GM19452 (cell line): ENCODE data around the gene SHCBP1.
"Not testable (repeated sequence)": the region's sequence is repeated elsewhere in the genome, so short reads cannot be mapped to it uniquely, and the experiment has no call there.

Experiments used
- ATAC-seq: cut with Tn5 transposase; IDR thresholded peaks from one replicate; pipeline ENCODE4 v1.9.1; 2021; ENCODE audit not compliant: unreplicated experiment

The SHCBP1 gene, protein sequence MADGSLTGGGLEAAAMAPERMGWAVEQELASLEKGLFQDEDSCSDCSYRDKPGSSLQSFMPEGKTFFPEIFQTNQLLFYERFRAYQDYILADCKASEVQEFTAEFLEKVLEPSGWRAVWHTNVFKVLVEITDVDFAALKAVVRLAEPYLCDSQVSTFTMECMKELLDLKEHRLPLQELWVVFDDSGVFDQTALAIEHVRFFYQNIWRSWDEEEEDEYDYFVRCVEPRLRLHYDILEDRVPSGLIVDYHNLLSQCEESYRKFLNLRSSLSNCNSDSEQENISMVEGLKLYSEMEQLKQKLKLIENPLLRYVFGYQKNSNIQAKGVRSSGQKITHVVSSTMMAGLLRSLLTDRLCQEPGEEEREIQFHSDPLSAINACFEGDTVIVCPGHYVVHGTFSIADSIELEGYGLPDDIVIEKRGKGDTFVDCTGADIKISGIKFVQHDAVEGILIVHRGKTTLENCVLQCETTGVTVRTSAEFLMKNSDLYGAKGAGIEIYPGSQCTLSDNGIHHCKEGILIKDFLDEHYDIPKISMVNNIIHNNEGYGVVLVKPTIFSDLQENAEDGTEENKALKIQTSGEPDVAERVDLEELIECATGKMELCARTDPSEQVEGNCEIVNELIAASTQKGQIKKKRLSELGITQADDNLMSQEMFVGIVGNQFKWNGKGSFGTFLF

DNA sequence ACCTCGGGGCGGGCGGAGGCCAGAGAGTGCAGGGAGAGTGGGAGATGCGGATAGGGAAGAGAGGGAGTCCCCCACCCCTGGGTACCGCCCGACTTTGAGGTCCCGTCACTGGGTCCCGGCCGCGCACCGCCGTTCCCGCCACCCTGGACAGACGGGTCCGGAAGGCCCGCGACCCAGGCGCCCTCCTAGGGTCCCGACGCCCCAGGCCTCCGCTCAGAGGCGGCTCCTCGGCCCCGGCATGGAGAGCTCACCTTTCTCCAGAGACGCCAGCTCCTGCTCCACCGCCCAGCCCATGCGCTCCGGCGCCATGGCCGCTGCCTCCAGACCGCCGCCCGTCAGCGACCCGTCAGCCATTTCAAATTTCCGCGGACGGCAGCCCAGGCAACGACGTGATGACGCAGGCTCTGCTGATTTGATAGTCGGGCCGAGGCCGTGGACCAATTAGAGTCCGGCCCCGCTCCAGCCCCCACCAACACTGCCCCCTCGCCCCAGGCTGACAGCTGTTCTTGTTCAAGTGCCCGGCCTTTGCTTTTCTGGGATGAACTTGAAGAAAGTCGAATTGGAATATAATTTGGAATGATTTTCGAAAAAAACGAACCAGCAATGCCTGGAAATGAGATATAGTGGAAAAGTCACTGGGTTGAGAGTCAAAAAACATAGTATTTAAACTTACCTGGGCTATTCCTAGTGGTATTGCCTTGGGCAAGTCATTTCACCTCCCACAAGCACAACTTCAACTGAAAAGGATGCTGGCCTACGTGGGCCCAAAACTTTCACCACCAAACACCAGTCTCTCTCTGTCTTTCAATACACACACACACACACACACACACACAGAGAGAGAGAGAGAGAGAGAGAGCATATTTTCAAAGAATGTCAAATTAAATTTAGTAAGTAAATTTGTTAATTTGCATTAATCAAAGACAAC, at the start of gene SHCBP1:
TSS of gene SHCBP1 (minus strand) at position 374 of the 928 bp plus-strand sequence. CDS start at position 354, 20 bp downstream.
- peak; percentile 93 for ATAC-seq

DNA sequence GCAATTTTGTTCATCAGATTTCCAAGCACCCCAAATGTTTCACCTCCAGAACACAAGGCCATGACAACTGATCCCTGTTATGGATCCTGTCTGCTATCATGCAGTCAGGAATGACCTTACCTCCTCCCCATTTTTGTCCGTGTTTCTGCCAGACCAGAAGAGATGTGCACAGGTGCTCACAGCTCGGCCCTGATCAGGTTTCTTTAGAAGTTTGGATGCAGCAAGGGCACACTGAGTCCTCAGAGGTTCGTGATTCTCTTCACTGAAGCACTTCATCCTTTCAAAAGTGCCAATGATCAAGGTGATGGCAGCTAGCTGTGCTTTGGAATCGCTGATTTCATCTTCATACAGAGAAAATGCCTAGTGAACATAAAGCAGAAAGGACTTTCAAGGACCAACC, 40.9 kb upstream of the SHCBP1 start:
- no peak for ATAC-seq

DNA sequence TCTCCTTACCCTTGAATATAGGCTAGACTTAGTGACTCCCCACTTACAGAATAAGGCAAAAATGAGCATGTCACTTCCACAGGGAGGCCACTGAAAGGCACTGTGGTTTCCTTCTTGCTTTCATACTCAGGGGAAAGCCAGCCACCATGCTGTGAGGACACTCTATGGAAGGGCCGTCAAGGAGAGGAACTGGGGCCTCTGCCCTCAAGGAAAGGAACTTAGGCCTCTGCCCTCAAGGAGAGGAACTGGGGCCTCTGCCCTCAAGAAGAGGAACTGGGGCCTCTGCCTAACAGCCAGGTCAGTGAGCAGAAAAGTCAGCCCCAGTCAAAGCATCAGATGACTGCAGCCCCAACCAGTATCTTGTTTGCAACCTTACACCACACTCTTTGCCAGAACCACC, 37.7 kb upstream of the SHCBP1 start:
- peak; percentile 96 for ATAC-seq

DNA sequence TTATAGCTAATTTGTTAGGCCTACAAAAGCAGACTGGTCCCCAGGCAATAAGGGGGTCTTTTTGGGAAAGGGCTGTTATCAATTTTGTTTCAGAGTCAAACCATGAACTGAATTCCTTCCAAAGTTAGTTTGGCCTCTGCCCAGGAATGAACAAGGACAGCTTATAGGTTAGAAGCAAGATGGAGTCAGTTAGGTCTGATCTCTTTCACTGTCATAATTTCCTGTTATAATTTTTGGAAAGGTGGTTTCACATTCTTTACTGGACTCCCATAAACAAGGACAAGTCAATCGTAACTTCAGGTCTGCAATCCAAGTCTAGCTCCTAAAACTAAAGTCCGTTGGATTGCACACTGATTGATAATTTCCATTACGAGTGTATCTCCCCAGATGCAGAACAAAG, 30.1 kb upstream of the SHCBP1 start:
- no peak for ATAC-seq

DNA sequence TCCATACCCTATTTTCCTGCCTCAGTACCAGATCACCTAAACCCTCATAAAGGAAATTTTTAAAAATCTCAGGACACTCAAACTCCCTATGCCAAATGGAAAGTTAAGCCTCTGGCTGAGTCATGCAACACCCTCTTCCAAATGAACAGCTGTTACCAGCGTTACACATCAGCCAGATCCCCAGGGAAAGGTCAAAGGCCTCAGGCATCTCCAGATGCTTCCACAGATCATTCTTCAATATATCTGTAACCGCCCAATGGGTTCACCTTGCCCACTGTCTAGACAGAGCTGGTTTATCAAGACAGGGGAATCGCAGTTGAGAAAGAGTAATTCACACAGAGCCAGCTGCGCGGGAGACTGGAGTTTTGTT, 29.1 kb upstream of the SHCBP1 start:
- ATAC-seq = no peak

DNA sequence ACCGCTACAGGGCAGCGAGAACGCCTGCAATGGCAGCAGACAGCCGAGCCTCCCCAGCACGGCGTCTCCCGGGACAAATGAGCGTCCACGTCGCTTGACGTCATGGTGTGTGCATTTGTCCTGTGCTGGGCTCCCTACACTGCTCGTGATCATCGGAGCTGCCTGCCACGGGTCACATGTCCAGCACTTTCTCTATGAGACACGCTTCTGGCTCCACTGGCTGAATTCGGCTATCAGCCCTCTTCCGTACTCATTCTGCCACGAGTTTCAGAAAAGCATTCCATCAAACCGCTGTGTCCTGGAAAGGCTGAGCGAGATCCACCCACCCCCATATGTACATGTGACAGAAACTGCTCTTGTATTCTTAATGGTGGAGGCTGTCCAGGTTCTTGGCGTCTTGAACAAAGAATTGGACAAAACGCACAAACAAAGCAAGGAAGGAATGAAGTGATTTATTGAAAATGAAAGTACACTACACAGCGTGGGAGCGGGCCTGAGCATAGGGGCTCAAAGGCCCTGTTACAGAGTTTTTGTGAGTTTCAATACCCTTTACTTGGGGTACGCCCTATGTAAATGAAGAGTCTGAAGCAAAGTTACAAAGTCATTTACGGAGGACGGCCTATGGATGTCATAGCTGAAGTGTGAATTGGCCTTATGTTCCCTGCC, 28.5 kb upstream of the SHCBP1 start:
- no peak for ATAC-seq

DNA sequence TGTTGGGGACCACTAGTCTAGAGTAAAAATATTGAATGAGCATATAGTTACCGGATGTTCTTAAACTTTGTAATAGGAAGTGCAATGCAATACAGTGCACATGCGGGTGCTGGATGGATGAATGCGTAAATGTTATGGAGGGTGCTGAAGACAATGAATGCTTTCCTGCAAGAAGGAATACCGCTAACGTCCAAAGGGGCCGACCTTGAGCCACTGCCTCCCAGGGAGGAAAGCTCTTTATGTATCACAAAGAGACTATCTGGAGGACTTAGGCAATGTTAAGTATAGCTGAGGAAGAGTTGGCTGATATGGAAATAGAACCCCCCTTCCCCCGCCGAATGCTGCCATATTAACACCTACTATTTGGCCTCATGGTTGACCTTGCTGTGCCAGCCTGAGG, 27.5 kb upstream of the SHCBP1 start:
- no peak for ATAC-seq

DNA sequence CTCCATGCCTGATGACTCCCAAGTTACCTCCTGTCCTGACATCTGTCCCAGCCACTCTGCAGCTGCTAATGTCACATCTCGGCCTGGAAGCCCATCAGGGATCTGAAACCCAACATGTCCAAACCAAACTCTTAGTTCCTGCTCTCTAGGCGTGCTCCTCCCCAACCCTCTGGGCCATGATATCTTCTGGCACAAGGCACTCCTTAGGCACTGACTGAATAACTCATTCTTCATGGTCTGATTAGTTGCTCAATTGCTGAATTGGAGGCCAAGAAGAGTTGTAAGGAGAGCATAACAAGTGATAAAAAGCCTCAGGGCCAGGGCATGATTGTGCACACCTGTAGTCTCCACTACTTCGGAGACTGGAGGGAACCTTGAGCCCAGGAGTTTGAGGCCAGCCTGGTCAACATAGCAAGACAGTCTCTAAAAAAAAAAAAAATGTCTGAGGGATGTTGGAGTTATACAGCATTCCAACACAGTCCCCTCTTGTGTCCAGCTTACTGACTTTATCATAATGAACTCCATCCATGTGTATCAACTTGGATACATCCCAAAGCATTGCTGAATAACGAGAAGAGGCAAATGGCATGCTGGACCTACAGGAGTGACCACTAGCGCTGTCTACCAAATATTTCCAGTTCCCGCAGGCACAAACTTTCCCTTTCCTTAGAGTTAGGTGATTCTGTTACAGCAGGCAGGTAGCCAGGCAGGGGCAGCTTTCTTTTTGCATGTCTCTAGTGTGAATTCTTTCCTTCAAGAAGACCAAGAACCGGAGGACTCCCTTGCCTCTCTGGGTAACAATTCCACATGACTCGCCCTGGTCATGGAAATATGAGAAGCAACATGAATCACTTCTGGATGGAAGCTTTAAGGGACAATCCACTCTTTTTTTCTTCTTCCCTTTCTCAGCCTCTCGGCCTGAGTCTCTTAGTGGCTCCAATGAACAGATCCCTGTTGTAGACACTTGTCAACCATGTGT, 18.1 kb upstream of the SHCBP1 start:
- no peak for ATAC-seq

DNA sequence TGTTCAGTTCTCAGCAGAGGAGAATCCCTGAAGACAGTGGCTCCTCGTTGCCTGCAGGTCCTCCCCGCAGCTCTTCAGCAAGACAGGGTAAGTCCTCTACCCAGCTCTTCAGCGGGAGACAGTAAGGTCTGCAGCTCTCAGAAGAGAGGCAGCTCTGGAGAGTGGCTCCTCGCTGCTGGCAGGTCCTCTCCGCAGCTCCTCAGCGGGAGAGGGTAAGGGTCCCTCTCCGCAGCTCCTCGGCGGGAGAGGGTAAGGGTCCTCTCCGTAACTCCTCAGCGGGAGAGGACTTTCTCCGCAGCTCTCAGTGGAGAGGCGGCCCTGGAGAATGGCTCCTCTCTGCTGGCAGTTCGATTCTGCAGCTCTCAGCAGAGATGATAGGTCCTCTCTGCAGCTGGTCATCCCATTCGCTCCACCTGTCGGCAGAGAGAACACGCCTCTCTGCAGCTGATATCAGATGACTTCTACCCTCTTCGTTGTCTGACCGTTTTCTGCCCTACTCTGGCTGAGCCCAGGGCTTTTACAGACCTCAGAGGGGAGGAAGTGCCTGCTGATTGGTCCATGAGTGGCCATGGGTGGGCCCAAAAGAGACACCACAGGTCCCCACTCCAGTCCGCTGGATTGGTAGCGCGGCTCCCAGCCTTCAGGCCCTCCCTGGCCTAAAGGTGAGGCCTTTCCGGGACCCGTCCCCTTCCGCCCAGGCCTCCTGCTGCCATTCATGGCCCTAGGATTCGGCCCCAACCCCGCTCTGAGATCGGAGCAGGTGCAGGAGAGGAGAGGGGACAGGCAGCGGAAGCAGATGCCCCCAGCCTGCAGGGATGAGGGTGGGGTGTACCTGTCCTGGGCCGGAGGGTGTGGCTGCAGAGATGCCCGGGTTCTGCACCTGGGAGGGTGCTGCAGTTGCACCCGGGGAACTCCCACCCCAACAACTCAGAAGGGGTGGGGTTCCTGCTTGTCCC, 11.9 kb upstream of the SHCBP1 start:
- ATAC-seq = no peak

DNA sequence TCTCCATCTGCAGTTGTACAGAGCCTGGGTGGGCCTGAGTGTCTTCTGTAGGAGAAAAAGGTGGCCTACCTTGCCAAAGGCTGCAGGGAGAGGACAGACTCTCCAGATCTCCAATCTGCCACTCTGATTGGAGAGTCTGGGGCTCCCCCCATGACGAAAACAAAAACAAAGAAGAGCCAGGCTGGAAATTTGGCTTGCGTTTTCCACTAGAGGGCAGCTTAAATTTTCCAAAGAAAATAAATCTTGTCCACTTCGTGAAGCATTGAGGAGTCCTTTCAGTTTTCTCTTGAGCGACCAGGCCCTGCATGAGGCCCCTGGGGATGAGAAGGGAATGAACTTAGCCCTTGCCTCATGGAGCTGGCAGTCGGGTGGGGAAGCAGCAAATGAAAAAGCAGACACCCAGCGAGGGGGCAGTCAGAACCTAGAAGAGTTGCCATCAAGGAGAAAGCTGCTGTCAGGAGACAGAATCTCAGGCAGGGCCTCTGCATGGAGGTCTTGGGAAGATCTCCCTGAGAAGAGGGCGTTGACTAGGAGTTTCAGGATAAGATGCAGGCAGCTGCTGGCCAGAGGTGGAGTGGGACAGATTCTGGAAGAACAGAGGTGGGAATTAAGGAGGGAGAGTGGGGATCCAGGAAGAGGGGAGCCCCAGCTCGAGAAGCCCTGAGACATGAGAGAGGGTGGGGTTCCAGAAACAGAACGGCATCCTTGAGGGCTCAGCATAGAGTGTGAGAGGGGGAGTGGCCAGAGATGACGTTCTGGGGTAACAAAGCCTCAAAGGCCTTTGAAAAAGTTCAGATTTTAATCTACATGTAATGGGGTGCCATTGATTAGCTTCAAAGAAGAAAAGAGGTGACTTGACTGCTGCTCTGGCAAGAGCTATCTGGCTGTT, 8.4 kb upstream of the SHCBP1 start:
- no peak for ATAC-seq

DNA sequence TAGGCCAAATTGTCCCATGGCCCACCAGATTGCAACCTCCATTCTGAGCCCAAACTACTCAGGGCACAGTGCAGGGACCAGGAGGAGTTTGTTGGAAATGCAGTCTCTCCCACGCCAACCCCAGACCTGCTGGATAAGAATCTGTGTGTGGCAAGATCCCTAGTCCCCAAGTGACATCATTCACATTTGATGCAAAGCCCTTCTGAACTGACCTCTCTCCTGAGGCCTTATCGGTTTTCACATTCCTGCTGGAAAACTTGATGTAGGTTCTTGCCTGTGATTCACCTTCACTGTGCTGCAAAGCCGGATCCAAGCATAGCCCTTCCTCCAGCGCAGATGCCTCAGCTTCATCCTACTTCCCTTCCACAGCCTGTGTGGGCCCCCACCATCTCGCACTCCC, 6.6 kb upstream of the SHCBP1 start:
- no peak for ATAC-seq

DNA sequence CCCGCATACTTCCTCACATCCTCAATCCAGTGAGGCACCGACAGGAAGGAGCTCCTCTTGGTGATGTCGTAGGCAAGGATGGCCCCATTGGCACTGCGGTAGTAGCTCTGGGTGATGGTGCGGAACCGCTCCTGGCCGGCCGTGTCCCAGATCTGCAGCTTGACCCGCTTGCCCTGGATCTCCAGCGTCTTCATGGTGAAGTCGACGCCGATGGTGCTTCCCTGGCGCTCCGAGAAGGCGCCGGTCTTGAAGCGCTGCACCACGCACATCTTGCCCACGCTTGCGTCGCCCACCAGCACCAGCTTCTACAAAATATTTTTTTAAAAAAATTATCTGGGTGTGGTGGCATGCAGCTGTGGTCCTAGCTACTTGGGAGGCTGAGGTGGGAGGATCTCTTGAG, 5.5 kb upstream of the SHCBP1 start:
- ATAC-seq = not testable (repeated sequence)

DNA sequence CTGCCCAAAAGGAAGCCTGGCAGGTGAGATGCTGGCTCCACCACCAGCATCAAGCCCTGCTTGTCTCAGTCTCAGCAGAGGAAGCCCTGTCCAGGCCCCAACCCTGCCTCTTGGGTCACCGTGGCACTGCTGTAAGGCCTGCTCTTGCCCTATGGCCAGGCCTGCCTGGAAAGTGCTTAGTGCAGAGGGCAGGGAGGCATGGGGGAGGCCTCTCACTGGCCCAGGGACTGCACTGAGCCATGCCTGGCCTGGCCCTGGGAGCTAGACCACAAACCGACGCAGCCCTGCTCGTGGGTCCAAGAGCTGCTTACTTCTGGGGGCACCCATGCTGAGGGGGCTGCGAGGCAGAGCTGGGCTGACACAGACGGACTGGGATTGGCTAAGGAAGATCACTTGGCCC, 3.7 kb upstream of the SHCBP1 start:
- not testable (repeated sequence) for ATAC-seq

DNA sequence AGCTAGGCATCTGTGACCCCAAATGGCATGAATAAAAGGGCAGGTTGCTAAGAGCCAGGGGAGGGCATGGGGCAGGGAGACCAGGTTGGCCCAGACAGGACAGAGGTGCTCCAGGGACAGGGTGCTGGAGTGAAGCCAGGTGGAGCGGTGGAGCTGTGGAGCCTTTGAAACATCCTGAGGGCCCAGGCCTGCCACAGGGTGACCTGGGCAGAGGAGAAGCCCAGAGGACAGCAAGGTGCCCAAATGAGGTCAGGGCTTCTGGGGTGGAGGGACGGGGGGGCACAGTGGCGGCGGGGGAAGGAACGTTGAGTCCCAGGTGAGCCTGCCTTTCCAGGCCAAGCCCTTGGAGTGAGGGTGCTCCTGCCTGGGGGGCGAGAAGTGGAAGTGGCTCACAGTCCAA, 2.5 kb upstream of the SHCBP1 start:
- ATAC-seq = not testable (repeated sequence)

DNA sequence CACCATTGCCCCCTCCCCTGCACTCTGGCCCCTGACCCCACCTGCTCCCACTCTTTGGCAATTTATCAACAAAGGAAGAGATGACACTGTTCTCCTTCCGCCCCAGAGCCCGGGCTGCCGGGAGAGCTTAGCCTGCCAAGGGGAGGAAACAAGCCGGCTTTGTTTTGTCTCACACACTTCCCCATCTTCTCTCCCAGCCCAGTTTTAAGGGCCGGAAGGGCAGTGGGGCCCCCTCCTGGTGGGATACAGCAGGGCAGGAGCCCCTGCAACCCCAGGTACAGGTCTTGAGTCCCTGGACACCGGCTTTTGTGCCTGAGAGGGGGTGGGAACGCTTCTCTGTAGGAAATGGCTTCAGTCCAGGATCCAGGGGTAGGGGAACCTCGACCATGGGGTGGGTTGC, 2.1 kb upstream of the SHCBP1 start:
- ATAC-seq = not testable (repeated sequence)

DNA sequence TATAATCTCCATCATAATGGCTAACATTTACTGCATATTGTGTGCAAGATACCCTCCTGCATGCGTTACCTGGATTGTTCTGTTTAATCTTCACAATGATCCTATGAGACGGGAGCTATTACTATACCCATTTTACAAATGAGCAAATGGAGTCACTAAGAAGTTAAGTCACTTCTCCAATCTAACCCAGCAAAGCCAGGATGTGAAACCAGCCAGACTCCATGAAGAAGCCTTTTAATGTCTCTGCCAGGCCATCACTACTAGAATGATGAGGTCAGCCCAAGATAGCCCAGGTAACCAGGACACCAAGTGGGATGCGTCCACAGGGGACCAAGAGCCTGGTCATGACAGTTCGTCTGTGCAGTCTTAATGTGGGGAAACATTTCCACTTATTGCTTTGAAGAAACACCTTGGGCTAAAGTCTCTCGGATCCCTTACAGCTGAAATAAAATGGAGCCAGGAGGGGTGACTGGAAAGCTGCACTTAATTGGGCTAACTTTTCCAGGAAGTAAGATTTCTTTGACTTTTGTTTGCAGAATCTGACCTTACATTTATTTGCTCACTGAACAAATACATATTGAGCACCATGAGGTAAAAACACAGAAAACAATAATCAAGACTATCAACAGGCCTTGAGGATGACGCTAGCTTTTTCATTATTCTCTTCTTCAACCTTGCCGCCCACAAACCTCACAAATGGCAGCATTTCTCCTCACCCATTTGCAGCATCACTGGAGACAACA, 926 bp upstream of the SHCBP1 start:
- no peak for ATAC-seq
